DMS 273 (cell line): ENCODE measurements around the gene CERS6.
A peak's percentile ranks its signal among the peaks of the same experiment; 100 is the strongest.
"Not testable (repeated sequence)": the region's sequence is repeated elsewhere in the genome, so short reads cannot be mapped to it uniquely, and the experiment has no call there.

Experiments
- DNase-seq: peaks from one replicate; lab custom pipeline; 2025; ENCODE audit not compliant: unreplicated experiment; lab: John Stamatoyannopoulos, UW

CERS6 gene

DNA sequence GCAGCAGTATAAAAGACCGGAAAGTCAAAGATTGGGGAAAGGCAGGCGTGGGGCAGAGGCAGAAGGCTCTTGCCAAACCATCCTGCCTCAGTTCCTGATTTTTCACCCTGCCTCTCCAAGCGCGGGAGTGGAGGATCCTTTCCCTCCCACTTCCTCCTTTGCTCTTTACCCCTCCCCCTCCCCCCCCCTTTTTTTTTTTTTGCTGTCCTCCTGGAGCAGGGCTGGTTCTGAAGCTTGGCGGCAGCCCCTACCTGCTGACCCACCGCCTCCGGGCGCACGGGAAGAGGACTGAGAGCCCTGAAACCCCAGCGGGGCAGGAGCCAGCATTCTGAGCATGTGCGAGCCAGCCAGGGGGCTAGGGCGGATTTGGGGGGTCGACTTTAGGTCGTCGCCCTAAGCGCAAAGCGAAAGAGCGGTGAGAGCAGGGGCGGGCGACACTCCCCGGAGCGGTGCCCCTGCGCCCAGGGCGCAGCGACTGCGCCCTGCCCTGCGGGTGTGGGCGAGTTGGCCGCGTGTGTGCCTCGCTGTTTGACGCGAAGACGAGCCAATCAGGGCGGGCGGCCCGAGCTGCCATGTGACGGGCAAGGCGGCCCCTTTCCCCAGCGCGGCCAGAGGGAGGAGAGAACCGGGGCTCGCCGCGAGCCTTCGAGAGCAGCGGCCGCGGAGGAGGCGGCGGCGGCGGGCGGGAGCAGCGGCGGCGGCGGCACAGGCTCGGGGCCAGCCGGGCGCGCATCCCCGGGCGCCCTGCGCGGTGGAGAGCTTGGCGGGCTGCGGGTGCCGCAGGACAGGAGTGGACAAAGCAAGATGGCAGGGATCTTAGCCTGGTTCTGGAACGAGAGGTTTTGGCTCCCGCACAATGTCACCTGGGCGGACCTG is at the start of gene CERS6:
Gene CERS6, plus strand, starts transcription at position 628 of the 876 bp plus-strand sequence. Its CDS starts 177 bp downstream, at position 805.
- DNase-seq: peak; percentile 98

DNA sequence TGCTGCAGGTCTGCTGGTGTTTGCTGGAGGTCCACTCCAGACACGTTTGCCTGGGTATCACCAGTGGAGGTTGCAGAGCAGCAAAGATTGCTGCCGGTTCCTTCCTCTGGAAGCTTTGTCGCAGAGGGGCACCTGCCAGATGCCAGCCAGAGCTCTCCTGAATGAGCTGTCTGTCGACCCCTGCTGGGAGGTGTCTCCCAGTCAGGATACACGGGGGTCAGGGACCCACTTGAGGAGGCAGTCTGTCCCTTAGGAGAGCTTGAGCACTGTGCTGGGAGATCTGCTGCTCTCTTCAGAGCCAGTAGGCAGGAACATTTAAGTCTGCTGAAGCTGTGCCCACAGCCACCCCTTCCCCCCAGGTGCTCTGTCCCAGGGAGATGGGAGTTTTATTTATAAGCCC is 43.8 kb upstream of the CERS6 start:
- not testable (repeated sequence) for DNase-seq

GRCh38 chr2:168413101-168413500 is 43.0 kb upstream of the CERS6 start:
- not testable (repeated sequence) for DNase-seq

DNA sequence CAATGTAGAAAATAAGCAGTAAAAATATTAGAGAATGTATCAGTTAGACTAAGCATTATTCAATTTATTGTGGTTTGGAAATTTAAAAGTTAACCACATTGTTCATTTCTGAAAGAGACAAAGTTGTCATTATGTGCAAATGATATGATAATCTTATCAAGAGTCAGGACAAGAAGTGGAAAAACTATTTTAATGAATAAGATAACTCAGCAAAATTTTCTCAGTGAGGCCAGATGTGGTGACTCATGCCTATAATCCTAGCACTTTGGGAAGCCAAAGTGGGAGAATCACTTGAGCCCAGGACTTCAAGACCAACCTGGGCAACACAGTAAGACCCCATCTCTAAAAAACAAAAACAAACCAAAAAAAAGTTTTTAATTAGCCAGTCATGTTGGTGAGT is 39.5 kb upstream of the CERS6 start:
- DNase-seq: no peak

GRCh38 chr2:168422584-168422983 is 33.5 kb upstream of the CERS6 start:
- DNase-seq: no peak

DNA sequence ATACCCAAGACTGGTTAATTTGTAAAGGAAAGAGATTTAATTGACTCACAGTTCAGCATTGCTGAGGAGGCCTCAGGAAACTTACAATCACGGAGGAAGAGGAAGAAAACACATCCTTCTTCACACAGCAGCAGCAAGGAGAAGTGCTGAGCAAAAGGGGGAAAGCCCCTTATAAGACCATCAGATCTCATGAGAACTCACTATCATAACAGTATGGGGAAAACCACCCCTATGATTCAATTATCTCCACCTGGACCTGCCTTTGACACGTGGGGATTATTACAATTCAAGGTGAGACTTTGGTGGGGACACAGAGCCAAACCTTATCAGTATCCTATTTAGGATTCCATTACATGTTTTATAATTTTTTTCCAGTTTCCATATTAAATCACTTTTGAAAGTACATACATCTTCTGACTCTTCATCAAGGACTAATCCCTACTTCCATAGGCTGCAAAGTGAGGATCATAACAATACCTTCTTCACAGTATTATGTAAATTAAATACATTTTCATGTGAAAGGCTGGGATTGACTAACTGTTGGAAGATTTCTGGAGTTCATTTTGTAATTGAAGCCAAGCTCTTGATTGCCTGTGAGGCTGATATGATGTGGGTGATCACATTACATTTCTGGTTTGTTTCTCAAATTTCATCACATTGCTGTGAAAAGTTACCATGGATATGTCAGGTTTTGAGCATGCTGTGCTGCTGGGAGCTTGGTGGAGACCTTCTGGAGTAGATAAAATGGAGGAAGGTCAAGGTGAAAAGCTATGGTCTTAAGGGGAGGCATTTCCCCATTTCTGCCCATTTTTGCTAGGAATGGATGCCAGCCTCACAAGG is 31.7 kb upstream of the CERS6 start:
- DNase-seq: peak; percentile 18

DNA sequence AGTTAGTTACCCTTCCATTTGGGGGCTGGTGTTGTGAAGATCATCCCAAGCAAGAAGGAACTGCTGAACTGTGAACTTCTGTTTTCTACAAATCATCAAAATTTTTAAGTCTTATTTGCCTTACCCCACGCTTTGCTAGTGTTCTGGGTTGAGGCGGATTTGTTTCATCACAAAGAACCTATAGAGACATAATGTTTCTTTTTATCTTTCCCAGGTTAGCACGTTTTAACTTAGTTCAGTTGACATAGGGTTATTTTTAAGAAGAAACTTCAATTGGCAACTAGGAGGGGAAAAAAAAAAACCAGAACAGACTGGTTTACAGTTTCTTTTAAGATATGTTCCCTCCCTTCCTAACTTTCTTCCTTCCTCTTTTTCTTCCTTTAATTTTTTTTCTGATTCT is 31.1 kb upstream of the CERS6 start:
- no peak for DNase-seq

GRCh38 chr2:168426861-168427260 is 29.2 kb upstream of the CERS6 start:
- DNase-seq: no peak

DNA sequence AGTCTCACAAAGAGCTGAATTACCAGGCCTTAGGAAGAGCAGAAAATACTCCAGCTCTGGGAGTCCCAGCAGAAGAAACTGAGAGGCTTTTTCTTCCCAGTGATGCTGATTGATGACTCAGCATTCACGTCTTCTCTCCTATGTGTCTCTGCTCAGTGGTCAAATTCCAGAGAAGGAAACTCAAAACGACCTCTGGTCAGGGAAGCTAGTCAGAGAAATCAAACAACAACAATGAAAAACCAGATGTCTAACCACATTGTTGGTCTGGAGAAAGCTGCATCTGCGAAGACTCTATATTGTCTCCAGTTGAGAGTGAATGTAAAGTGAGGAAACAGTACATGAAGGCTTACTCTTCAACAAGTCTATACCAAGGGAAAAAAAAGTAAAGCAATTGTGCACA is 28.6 kb upstream of the CERS6 start:
- no peak for DNase-seq

GRCh38 chr2:168428431-168428830 is 27.6 kb upstream of the CERS6 start:
- no peak for DNase-seq

GRCh38 chr2:168429988-168430387 is 26.1 kb upstream of the CERS6 start:
- no peak for DNase-seq

GRCh38 chr2:168430431-168430830 is 25.6 kb upstream of the CERS6 start:
- DNase-seq: no peak

DNA sequence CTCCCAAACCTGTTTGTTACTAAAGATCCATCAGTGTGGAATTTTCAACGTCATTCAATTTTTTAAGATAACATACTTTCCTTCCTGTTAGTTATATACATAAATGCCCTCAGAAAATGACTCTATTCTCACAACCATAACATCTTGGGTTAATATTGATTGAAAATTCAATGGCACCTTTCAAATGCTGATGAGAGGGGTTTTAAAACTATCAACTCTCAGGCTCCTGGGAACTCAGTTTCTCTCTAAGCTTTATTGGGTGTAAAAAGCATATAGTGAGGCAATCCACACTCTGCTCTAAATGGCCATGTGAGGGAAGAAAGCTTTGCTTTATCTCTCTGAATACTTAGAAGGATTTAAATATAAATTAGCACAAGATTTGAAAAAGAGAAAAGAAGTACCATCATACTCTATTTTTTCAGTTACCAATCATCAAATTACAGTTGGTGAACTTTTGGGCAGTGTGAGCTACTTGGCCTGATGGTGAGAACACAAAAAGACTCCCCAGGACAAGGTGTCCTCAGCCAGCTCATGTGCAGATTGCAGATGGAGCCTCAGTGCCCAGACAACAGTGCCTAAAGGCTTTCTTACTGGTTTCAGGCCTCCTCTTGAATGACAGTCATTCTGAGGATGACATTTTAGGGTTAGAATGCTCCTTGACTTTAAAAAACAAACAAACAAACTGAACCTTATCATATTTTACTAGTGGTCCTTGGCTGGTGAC is 24.6 kb upstream of the CERS6 start:
- DNase-seq: no peak

GRCh38 chr2:168432100-168432499 is 24.0 kb upstream of the CERS6 start:
- no peak for DNase-seq

DNA sequence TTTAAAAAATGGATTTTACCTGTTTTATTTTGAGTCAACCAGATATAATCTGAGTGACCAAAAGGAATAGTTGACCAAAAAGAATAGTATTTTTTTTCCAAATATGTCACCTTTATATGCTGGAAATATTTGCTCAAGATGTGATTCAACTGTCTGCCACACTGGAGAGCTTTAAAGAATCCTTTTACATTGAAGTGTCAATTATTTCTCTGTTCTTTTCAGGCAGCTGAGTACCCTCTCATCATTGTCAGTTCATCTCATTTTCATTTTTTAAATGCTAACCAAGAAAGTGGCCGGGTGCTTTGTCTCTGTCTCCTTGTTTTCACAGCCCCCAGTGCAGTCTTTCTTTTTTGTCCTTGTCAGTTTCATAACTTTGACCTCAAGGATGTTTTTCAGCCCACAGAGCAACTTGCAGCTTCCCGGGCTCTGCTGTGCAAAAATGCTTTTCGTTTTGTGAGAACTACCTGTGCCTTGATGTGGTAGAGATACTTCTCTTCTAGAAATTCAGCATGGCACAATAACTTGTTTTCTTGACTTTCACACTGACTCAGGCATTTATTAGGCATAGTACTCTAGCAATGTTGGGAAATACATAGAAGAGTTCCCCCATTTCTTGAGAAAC is 23.4 kb upstream of the CERS6 start:
- DNase-seq: no peak

- no peak for DNase-seq
Measured at GRCh38 chr2:168433527-168433926, 22.5 kb upstream of the CERS6 start.

- peak; percentile 84 for DNase-seq
Measured at GRCh38 chr2:168434146-168434545, 21.9 kb upstream of the CERS6 start.

DNA sequence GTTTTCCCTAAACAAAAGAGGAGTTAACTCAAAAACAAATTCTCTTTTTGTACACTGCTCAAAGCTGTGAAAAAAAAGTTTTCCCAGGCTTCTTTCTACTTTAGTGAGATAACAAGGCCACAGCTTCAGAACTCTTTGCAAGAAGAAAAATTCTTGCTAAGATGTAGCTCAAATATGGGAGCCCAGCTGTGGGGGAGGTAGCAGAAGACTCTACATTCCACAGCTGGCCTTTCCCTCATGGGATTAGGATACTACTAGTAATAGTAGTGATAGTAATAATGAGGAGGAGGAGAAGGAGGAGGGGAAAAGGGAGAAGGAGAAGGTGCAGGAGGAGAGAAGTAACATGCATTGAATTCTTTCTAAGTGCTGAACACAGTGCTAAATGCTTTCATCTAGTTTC is 19.2 kb upstream of the CERS6 start:
- no peak for DNase-seq

DNA sequence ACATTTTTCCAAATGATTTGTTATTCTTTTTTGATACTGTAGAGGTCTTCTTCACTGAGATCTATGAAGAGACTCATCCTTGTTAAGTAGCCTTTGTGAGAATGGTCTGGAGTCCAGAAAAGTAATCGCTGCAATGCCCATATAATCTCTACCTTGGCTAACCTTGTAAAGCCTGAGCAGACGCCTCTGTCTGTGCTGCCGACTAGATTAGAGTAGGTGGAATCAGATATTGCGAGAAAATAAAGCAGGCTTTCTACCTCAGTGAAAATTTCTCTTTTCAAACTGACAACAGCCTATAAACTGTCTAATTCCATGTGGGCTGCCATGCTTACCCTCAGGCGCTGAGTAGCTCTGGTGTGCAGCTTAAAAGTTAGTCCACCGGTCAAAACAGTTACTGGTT is 17.5 kb upstream of the CERS6 start:
- DNase-seq: no peak

- DNase-seq: peak; percentile 23
Measured at GRCh38 chr2:168439536-168439935, 16.5 kb upstream of the CERS6 start.
